Coronary artery (tissue), 2 donors: ENCODE data around the gene ANO9.
A peak's percentile ranks its signal among the peaks of the same experiment; 100 is the strongest.
"Not testable (repeated sequence)": the region's sequence is repeated elsewhere in the genome, so short reads cannot be mapped to it uniquely, and the experiment has no call there.

Experiments
- DNase-seq: peaks from one replicate; pipeline ENCODE4 v3.0.0-alpha.2; 2017; ENCODE audit warnings: low spot score
- H3K27ac ChIP-seq, 2 donors: fragments of 200-600 bp; sonication (generic); one replicate each; pipeline ENCODE4 v1.5.1; 2016 to 2019
- H3K4me3 ChIP-seq: fragments of 200-600 bp; sonication (generic); 2 replicates; pipeline ENCODE4 v1.5.1; 2016; ENCODE audit warnings: mild to moderate bottlenecking, moderate library complexity
- TF ChIP-seq, protein P1 (sequence below): fragments of 200-600 bp; sonication (generic); IDR thresholded peaks from one replicate; pipeline ENCODE4 v1.5.1; 2019; ENCODE audit warnings: antibody characterized with exemption

The ANO9 gene

DNA sequence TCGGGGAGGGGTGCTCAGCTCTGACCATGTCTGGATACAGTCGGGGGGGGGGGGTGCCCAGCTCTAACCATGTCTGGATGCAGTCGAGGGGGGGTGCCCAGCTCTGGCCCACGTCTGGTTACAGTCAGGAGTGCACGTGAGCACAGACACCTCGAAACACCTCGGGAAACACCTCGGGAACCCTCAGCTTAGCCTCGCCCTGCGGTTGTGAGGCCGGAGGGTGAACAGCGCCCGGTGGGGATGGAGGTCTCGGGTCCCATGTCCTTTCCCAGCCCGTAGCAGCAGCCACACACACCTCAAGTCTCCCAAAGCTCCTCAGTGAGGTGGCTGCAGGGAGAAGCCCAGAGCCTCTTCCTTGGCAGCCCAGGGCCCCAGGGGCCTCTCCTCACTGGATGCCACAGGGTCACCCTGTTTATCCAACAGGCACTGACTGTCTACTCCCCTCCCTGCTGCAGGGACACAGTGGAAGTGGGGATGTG lies 29.1 kb downstream of the ANO9 start:
- no peak for DNase-seq
- TF ChIP-seq, protein P1, sequence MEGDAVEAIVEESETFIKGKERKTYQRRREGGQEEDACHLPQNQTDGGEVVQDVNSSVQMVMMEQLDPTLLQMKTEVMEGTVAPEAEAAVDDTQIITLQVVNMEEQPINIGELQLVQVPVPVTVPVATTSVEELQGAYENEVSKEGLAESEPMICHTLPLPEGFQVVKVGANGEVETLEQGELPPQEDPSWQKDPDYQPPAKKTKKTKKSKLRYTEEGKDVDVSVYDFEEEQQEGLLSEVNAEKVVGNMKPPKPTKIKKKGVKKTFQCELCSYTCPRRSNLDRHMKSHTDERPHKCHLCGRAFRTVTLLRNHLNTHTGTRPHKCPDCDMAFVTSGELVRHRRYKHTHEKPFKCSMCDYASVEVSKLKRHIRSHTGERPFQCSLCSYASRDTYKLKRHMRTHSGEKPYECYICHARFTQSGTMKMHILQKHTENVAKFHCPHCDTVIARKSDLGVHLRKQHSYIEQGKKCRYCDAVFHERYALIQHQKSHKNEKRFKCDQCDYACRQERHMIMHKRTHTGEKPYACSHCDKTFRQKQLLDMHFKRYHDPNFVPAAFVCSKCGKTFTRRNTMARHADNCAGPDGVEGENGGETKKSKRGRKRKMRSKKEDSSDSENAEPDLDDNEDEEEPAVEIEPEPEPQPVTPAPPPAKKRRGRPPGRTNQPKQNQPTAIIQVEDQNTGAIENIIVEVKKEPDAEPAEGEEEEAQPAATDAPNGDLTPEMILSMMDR: no peak
- no peak overlapping the region for H3K4me3 ChIP-seq
- no peak overlapping the region for H3K27ac ChIP-seq

DNA sequence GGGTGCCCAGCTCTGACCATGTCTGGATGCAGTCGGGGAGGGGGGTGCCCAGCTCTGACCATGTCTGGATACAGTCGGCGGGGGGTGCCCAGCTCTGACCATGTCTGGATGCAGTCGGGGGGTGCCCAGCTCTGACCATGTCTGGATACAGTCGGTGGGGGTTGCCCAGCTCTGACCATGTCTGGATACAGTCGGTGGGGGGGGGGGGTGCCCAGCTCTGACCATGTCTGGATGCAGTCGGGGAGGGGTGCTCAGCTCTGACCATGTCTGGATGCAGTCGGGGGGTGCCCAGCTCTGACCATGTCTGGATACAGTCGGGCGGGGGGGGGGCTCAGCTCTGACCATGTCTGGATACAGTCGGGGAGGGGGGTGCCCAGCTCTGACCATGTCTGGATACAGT lies 30.3 kb downstream of the ANO9 start:
- not testable (repeated sequence) for DNase-seq, H3K4me3 ChIP-seq, H3K27ac ChIP-seq

DNA sequence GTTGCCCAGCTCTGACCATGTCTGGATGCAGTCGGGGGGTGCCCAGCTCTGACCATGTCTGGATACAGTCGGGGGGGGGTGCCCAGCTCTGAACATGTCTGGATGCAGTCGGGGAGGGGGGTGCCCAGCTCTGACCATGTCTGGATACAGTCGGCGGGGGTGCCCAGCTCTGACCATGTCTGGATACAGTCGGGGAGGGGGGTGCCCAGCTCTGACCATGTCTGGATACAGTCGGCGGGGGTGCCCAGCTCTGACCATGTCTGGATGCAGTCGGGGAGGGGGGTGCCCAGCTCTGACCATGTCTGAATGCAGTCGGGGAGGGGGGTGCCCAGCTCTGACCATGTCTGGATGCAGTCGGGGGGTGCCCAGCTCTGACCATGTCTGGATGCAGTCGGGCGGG lies 31.1 kb downstream of the ANO9 start:
- not testable (repeated sequence) for DNase-seq, H3K4me3 ChIP-seq, H3K27ac ChIP-seq

DNA sequence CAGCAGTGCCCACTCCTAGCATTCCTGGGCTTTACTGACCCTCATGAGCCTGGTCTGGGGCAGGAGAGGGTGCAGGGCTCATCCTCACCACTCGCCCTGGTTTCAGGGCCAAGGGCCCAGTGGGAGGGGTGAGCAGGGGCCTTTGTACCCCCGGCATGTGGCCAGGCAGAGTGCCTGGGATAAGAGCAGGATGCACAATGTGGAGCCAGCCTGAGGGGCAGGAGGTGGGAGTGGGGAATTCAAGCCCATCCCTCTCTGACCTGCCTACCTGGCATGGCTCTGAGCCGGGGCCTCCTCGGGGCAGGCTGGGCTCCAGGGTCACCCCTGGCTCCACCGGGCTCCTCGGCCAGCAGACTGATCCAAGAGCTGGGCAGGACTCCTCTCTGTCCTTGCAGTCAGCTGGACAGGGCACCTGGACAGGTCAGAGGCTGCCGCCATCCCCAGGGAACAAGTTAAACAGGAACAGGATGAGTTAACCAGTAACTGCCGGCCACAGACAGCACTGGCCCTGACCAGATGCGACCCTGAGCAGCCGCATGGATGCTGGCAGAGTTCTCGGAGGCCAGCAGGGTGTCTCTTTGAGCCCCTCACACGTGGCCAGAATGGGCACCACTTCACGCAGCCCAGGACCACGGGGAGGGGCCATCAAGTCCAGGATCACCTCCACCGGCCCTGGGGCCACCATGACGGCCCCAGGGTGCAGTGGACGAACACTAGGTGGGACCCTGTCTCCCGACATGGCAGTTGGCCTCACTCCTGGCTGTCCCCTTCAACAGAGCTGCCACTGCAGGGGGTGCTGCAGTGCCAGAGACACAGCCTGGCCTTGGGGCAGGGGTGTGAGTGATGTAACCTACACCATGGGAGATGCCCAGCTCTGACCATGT lies 32.0 kb downstream of the ANO9 start:
- H3K27ac ChIP-seq: no peak overlapping the region
- DNase-seq: no peak
- no peak overlapping the region for H3K4me3 ChIP-seq
- TF ChIP-seq, protein P1: no peak

DNA sequence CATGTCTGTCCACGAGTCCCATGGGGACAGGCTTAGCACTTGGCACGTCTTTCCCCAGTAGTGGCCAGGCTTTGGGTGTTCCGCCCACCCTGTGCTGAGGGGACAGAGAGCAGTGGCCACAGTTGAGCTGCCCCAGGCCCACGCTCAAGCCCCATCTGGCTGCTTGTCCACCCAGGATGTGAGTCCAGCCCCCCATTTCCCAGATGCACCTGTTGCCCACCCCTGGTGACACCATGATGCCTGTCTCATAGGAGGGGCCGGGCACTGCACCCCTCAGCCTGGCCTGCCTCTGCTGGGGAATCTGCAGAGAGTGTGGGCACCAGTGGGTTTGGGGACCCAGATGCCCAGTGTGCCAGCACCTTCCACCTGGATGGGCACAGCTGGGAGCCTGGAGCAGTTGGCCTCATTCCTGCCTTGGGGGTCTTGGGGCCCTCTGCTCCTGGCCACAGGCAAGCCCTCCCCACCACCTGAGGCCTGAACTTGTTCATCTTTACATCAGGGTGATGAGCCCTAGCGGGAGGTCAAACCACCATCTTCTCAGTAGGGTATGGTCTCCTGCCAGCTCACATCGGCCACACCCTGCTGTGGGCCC lies 32.7 kb downstream of the ANO9 start:
- DNase-seq: no peak
- H3K4me3 ChIP-seq: no peak overlapping the region
- TF ChIP-seq, protein P1: no peak
- H3K27ac ChIP-seq: no peak overlapping the region

DNA sequence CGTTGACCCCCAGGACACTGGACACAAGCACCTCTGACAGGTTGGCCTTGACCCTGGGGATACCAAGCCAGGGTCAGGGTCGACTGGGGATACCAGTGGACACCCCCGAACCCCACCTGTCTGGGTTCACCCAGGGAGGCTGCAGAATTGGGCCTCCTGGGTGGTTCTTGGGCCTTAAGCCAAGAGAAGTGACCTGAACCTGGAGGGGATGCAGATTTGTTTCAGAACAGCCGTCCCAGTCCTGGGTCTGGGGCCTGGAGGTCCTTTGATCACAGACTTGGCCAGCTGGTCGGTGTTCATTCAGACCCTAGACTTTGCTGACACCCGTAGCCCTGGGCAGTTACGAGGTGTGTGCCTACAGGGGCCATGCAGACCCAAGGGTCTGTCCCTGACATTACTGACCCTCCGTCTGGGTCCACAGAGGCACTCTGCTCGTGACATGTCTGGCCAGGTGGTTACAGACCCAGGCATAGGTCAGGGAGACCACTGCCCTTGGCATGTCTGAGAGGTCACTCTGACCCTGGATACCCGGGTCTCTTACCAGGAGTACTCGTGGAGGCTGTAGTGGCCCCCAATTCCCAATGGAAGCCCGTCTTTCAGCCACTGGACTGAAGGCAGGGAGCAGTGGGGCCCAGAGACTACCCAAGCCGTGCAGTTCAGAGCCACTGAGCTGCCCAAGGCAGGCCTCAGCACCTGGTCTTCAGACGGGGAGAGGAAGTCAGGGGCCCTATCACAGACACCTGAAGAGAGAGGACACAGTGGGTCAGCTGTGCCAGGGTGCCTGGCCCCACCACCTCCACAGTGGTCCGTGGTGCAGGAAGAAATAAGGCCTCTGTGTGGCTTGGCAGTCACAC lies 33.4 kb downstream of the ANO9 start:
- Histone ChIP-seq H3K4me3 (no peak overlapping the region), H3K27ac (no peak overlapping the region)
- TF ChIP-seq, protein P1: no peak
- DNase-seq: no peak

DNA sequence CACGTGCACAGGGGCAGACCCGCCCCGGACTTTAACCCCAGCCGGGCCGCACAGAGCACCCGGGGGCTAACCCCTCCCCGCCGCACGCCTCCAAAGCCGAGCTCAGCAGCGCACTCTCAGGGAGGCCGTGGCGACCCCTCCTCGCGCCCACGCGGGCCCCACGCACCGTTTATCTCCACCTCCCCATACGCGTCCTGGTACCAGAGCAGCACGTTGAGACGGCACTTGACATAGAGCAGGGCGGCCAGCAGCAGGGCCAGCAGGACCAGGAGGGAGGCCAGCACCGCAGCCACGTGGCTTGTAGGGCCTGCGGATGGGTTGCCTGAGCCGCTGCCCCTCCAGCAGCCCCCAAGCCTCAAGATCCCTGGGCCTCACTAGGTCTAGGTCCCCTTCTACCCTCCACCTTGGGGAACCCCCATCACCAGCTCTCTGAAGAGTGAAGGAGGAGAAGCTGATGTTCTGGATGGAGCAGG lies 34.1 kb downstream of the ANO9 start:
- TF ChIP-seq, protein P1: no peak
- peak overlapping the region in 1 of 2 donors; percentile 75 for H3K27ac ChIP-seq
- DNase-seq: no peak
- peak overlapping the region; percentile 81 for H3K4me3 ChIP-seq
